Adrenal gland (tissue), 12 donors: Measurements from ENCODE around the gene NRXN2. TPM values are rescaled to one million over a fixed set of nuclear protein-coding genes. Genes with fewer than 3 reads are reported as not detected.

Experiments used
- DNase-seq, 7 donors: peaks; one replicate each; pipeline ENCODE4 v3.0.0-alpha.2; 2019 to 2020
- H3K27ac ChIP-seq, 5 donors: fragments of 200-600 bp; sonication (generic) in 4 of 5; 1 replicate in 3 of 5; 2 replicates in 2 of 5; pipeline versions ENCODE4 v1.5.1 to v1.8.0; 2016 to 2020; ENCODE audit warnings: mild to moderate bottlenecking in 1 of 5
- H3K27me3 ChIP-seq: fragments of 200-600 bp; 2 replicates; pipeline ENCODE4 v1.8.0; 2021
- H3K36me3 ChIP-seq, 2 donors: fragments of 200-600 bp; replicated peaks in 1 of 2; 1 replicate in 1 of 2; 2 replicates in 1 of 2; pipeline versions ENCODE4 v1.5.1 to v1.8.0; 2018 to 2022
- H3K4me1 ChIP-seq, 2 donors: fragments of 200-600 bp; replicated peaks in 1 of 2; 1 replicate in 1 of 2; 2 replicates in 1 of 2; pipeline versions ENCODE4 v1.5.1 to v1.8.0; 2018 to 2021
- H3K4me3 ChIP-seq, 4 donors: fragments of 200-600 bp; sonication (generic) in 3 of 4; one replicate each; pipeline ENCODE4 v1.5.1; 2016 to 2018
- H3K9me3 ChIP-seq, 3 donors: fragments of 200-600 bp; sonication (generic) in 1 of 3; replicated peaks in 1 of 3; 1 replicate in 2 of 3; 2 replicates in 1 of 3; pipeline versions ENCODE4 v1.5.1 to v1.8.0; 2016 to 2021
- CTCF ChIP-seq, 6 experiments: fragments of 450-650 bp in 4 of 6; fragments of 200-600 bp in 2 of 6; sonication (generic) in 1 of 6; IDR thresholded peaks; 1 replicate in 5 of 6; 2 replicates in 1 of 6; pipeline versions ENCODE4 v1.5.1 to v1.8.0; 2016 to 2021; ENCODE audit warnings: antibody characterized with exemption in 6 of 6, mild to moderate bottlenecking in 2 of 6, moderate library complexity in 1 of 6
- POLR2A ChIP-seq, 2 donors: fragments of 450-650 bp; IDR thresholded peaks; one replicate each; pipeline ENCODE4 v1.6.1; 2017; ENCODE audit warnings: antibody characterized with exemption in 2 of 2, mild to moderate bottlenecking in 2 of 2, moderate library complexity in 1 of 2
- WGBS, 4 donors: extraction: QIAGEN DNeasy Blood & Tissue Kit in 2 of 4; methylation state at CpG; one replicate each; pipeline versions ENCODE4 v1.1.5 to v1.1.7; 2013 to 2017; 5-methylcytosine and 5-hydroxymethylcytosine counted together
- intact Hi-C, 2 donors: fragments of 100-400 bp; cut with DNase I; formaldehyde crosslinking; loops; one replicate each; pipeline versions ENCODE4 v1.14.1 to v1.15.0; 2022 to 2023
- polyA plus RNA-seq, 3 donors: library from polyadenylated mRNA; stranded (reverse); fragments of 200-250 nt in 2 of 3; fragments of 350-450 nt in 1 of 3; fragmentation: Illumina TruSeq in 1 of 3; extraction: RNeasy Lipid Tissue Mini Kit (QIAGEN cat#74804) in 1 of 3; gene quantifications; one replicate each; pipeline ENCODE4 v1.2.3, GENCODE V29; 2013 to 2014
- total RNA-seq, 9 donors: library from RNA; depleted of rRNA in 4 of 9; stranded (reverse); fragments of >200 nt in 4 of 9; fragments of 120-200 nt in 1 of 9; fragmentation: NEBNext Ultra II Directional in 1 of 9; extraction: Animal tissue kit (Norgen Biotek cat#: 25700) in 1 of 9; gene quantifications; one replicate each; pipeline versions ENCODE4 v1.1.0 to v1.2.4, GENCODE V29; 2013 to 2023
- donor health status: healthy with polysubstance abuse.
- donor health status: Bipolar disorder and iron deficiency.
- donor health status: DM: yes; HTN: yes; CAD: no.
- donor health status: DM: no; HTN: no; CAD: no.
- donor health status: DM: no; HTN: no; CAD: no.
- donor health status: DM: yes; HTN: yes; CAD: no.

The NRXN2 gene
- total and polyA plus RNA-seq, 12 donors, result 1.7 to 17.1 (median 4.9) TPM

GRCh38 chr11:64642871-64643255 is 80.1 kb downstream of the NRXN2 start:
- Histone ChIP-seq H3K4me3 (peak overlapping the region in 1 of 4 donors; percentile 48), H3K27ac (peak overlapping the region in 2 of 5 donors; percentile 3 to 29), H3K9me3 (no peaks in the 10 kb centered on the region), H3K27me3 (peaks cover 14% of the 10 kb centered on the region), H3K36me3 (no peaks in the 10 kb centered on the region), H3K4me1 (no peaks in the 10 kb centered on the region)
- WGBS, 4 donors, result 1 to 2% (median 2%) methylated on average over 28 to 36 of the region's 36 CpGs; no CpG with 5 or more reads in 1 of the 4 donors
- no peak for DNase-seq
- intact Hi-C loops, result no loop called here
- TF ChIP-seq CTCF (IDR thresholded peaks at IDR 0.05) (no peak), POLR2A (IDR thresholded peaks at IDR 0.05) (no peak)

DNA sequence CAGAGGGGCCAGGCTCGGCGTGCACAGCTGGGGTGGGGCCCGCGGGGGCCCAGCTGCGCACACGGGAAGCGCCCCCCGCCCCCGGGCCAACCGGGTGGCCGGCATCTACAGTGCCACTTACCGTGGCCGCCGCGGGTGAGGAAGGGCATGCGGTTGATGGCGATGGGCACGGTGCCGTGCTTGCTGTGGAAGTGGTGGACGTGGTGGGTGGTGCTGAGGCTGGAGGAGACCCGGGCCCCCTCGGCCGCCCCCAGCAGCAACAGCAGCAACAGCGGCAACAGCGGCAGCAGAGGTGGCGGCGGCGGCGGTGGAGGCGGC is 80.6 kb downstream of the NRXN2 start:
- intact Hi-C loops, result no loop called here
- Histone ChIP-seq H3K36me3 (no peaks in the 10 kb centered on the region), H3K4me3 (peak overlapping the region in 1 of 4 donors; percentile 48), H3K9me3 (no peaks in the 10 kb centered on the region), H3K27ac (peak overlapping the region in 1 of 5 donors; percentile 47), H3K4me1 (no peaks in the 10 kb centered on the region), H3K27me3 (peaks cover 14% of the 10 kb centered on the region)
- DNase-seq, result no peak
- 2 to 4% (median 3%) methylated on average over 7 to 29 of the region's 30 CpGs for WGBS, 4 donors
- TF ChIP-seq POLR2A (IDR thresholded peaks at IDR 0.05) (no peak), CTCF (IDR thresholded peaks at IDR 0.05) (no peak)

GRCh38 chr11:64641596-64642417 is 81.2 kb downstream of the NRXN2 start:
- intact Hi-C loops, result no loop called here
- Histone ChIP-seq H3K36me3 (no peaks in the 10 kb centered on the region), H3K9me3 (no peaks in the 10 kb centered on the region), H3K27me3 (peaks cover 14% of the 10 kb centered on the region), H3K4me3 (peak overlapping the region in 1 of 4 donors; percentile 48), H3K4me1 (no peaks in the 10 kb centered on the region), H3K27ac (peak overlapping the region in 1 of 5 donors; percentile 47)
- 47 to 53% (median 49%) methylated on average over 10 to 11 of the region's 11 CpGs for WGBS, 4 donors
- DNase-seq, result no peak
- no peak for TF ChIP-seq POLR2A (IDR thresholded peaks at IDR 0.05)
- no peak for TF ChIP-seq CTCF (IDR thresholded peaks at IDR 0.05)

- intact Hi-C loops, result no loop called here
- Histone ChIP-seq H3K9me3 (no peaks in the 10 kb centered on the region), H3K4me3 (no peak overlapping the region), H3K36me3 (no peaks in the 10 kb centered on the region), H3K4me1 (no peaks in the 10 kb centered on the region), H3K27me3 (peaks cover 14% of the 10 kb centered on the region), H3K27ac (no peak overlapping the region)
- 74 to 90% (median 82%) methylated on average over 3 to 4 of the region's 4 CpGs for WGBS, 4 donors
- TF ChIP-seq POLR2A (IDR thresholded peaks at IDR 0.05), result no peak
- TF ChIP-seq CTCF (IDR thresholded peaks at IDR 0.05), result no peak
- no peak for DNase-seq
Measured at GRCh38 chr11:64639885-64640284, 83.1 kb downstream of the NRXN2 start.
